Brain microvascular endothelial cell (primary cell): ENCODE results near the gene ZCCHC24.

ENCODE experiments used
- DNase-seq: peaks from one replicate; pipeline ENCODE4 v3.0.0-alpha.2; 2020
- H3K27ac ChIP-seq: fragments of 250-450 bp; sonication (Bioruptor Pico); 2 replicates; pipeline ENCODE4 v1.5.1; 2020; ENCODE audit warnings: mild to moderate bottlenecking, moderate library complexity
- H3K27me3 ChIP-seq: fragments of 250-450 bp; sonication (Bioruptor Pico); replicated peaks from 2 replicates; pipeline ENCODE4 v1.5.1; 2020; ENCODE audit warnings: mild to moderate bottlenecking
- H3K36me3 ChIP-seq: fragments of 250-450 bp; sonication (Bioruptor Pico); replicated peaks from 2 replicates; pipeline ENCODE4 v1.5.1; 2020; ENCODE audit warnings: mild to moderate bottlenecking
- H3K4me3 ChIP-seq: 2 replicates; pipeline ENCODE4 v1.5.1; 2011; ENCODE audit warnings: low read depth, mild to moderate bottlenecking, control low read depth, low read length, moderate library complexity
- in situ Hi-C: cut with HindIII; loops from 2 replicates; pipeline ENCODE4 v1.10.0; 2017; ENCODE audit warnings: low sequenced_read_pairs, low pct_ligation_motif_present
- TF ChIP-seq, protein P1 (sequence below): IDR thresholded peaks from 2 replicates; pipeline ENCODE4 v1.5.1; 2011; ENCODE audit warnings: low read depth, mild to moderate bottlenecking, moderate library complexity, low read length, control low read depth, inconsistent platforms; ENCODE audit errors: missing control alignments

ZCCHC24 gene

DNA sequence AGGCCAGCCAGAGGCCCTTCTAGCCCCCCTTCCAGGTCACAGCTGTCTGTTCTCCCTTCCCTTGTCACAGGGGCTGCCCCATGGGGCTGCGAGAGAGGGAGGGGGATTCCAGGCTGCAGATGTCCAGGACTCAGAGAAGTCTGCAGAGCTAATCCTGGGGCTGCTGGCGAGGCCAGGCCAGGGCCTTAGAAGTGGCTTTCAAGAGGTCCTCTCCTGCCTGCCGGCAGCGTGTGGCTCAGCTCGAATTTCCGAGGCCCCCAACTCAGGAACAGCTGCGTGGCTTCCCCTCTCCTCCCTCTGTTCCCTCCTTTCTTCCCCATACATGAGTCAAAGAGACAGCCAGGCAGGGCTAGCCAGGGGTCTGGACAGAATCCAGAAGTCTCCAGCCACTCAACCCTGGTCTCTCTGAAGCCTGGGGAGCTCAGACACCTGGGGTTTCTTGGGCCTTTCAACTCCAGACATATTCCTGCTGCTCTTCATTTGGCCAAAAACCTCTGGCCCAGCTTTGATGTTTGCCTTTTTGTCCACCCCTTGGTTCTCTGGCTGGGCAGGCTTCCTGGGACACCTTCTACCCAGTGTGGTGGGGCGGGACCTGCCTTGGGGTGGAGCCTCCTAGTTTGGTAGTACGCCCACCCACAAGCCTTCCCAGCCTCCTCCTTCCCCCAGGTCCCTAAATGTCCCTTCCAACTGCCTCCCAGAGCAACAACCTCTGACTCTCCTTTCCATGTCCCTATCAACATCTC, 45.1 kb upstream of the ZCCHC24 start:
- Histone ChIP-seq H3K27ac (no peak overlapping the region), H3K27me3 (no peaks in the 10 kb centered on the region), H3K36me3 (no peaks in the 10 kb centered on the region), H3K4me3 (no peak overlapping the region)
- in situ Hi-C loops = no loop called here
- TF ChIP-seq, protein P1, sequence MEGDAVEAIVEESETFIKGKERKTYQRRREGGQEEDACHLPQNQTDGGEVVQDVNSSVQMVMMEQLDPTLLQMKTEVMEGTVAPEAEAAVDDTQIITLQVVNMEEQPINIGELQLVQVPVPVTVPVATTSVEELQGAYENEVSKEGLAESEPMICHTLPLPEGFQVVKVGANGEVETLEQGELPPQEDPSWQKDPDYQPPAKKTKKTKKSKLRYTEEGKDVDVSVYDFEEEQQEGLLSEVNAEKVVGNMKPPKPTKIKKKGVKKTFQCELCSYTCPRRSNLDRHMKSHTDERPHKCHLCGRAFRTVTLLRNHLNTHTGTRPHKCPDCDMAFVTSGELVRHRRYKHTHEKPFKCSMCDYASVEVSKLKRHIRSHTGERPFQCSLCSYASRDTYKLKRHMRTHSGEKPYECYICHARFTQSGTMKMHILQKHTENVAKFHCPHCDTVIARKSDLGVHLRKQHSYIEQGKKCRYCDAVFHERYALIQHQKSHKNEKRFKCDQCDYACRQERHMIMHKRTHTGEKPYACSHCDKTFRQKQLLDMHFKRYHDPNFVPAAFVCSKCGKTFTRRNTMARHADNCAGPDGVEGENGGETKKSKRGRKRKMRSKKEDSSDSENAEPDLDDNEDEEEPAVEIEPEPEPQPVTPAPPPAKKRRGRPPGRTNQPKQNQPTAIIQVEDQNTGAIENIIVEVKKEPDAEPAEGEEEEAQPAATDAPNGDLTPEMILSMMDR = no peak
- DNase-seq = no peak

DNA sequence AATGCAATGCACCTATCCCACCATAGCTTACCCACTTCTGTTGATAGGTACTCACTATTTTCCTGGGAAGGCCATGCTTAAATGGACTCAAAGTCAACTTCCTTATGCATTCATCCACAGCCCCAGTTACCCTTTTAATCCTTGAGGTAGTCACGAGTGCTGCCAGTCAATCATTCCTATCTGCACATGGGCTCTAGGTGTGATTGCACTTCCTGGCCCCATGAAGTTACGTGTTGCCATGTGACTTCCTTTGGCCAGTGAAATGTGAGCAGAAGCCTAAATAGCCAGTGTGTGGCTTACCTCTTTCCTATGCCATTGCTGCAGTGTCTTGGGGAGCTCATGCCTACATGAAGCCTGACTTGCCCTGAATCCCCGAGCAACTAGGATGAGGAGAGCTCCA, 43.4 kb upstream of the ZCCHC24 start:
- Histone ChIP-seq H3K27me3 (no peaks in the 10 kb centered on the region), H3K36me3 (no peaks in the 10 kb centered on the region), H3K4me3 (no peak overlapping the region), H3K27ac (no peak overlapping the region)
- in situ Hi-C loops = no loop called here
- DNase-seq = no peak
- TF ChIP-seq, protein P1 = no peak

DNA sequence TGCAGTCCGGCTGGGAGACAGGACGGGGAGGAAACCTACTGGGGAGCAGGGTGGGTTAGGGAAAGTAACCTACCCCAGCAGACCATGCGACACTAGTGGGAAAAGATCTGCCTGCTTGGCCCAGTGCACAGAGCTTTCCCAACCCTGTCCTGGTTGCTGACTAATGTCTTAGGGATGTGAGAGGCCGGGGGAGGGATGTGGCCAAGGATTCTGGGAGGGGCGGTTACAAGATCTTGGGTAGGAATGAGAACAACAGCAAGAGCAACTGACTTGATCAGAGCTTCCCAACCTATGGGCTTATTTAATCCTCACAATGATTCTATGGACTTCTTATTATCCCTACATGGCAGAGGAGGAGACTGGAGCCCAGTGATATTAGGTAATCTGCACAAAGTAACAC, 42.9 kb upstream of the ZCCHC24 start:
- TF ChIP-seq, protein P1 = no peak
- no peaks in the 10 kb centered on the region for H3K36me3 ChIP-seq
- H3K27ac ChIP-seq = peak overlapping the region; percentile 56
- H3K4me3 ChIP-seq = no peak overlapping the region
- in situ Hi-C loops = no loop called here
- H3K27me3 ChIP-seq = no peaks in the 10 kb centered on the region
- peak; percentile 92 for DNase-seq

DNA sequence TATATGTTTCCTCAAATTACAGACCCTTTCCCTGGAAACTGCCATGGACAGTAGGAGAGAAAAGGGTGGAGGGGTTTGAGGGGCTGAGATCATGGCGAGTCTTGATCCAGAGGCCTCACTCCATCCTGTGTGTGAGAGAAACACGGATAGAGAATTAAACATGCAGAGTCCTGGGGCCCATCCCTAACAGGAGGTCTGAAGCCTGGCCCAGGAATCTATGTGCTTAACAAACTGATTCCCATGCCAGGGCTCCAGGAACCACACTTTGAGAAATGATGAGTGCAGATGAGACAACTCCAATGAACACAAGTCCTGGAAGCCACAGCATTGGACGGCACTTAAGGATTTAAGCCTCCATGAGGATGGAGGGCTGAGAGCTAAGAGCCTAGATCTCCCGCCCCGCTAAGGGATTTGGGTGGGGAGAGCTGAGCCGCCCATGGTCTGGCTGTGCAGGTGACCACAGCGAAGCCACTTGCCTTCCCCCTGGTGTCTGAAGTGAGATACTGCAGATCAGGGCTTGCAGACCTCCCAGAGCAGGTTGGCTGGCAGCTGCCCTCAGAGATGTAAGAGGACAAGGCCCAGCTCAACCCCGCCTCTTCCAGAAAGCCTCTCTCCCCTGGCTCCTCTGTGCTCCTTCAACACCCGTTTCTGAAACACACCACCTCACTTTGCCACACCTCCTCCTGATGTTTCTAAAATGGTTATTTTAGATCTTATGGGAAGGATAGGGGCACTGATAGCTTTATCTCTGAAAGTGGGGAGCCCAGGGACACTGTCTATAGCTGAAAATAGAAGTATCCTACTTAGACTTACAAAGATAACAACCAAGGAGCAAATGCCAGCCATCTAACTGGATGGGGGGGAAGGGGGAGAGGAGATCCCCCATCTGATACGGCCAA, 42.1 kb upstream of the ZCCHC24 start:
- H3K4me3 ChIP-seq = no peak overlapping the region
- in situ Hi-C loops = no loop called here
- DNase-seq = peak; percentile 40
- no peaks in the 10 kb centered on the region for H3K36me3 ChIP-seq
- peak overlapping the region; percentile 56 for H3K27ac ChIP-seq
- TF ChIP-seq, protein P1 = peak; percentile 81
- no peaks in the 10 kb centered on the region for H3K27me3 ChIP-seq

DNA sequence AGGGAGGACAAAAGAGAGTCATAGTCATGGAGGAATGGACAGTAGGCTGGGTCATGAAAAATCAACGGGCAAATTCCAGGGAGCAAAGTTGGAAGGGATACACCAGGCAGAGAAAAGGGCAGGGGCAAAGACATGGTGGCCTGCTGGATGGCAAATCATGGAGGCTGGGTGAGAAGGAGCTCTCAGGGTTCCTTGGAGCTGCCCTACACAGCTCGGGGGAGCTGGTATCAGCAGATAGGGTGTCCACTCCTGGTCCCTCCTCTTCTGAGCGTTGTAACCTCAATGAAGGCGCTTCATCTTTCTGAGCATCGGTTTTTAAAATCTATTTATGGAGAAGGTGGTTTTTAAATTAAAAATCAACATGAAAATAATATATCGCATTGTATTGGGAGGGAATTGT, 39.1 kb upstream of the ZCCHC24 start:
- Histone ChIP-seq H3K27ac (no peak overlapping the region), H3K4me3 (no peak overlapping the region), H3K36me3 (no peaks in the 10 kb centered on the region), H3K27me3 (no peaks in the 10 kb centered on the region)
- DNase-seq = no peak
- in situ Hi-C loops = no loop called here
- TF ChIP-seq, protein P1 = no peak
